ENCODE measurements around the gene PSPH. TPM values are rescaled to one million over a fixed set of nuclear protein-coding genes. Genes with fewer than 3 reads are reported as not detected.
"Not testable (repeated sequence)": the region's sequence is repeated elsewhere in the genome, so short reads cannot be mapped to it uniquely, and the experiment has no call there.

PSPH gene
- total RNA-seq = 10 to 100 TPM in 1 of 2 donors, 1 to 10 TPM in 1; 8.5 to 10.9 TPM
- long read RNA-seq, partial matches to known transcripts = 3 of 13 reads
- long read RNA-seq, other reads (novel, unspliced or antisense) = 7 of 13 reads

DNA sequence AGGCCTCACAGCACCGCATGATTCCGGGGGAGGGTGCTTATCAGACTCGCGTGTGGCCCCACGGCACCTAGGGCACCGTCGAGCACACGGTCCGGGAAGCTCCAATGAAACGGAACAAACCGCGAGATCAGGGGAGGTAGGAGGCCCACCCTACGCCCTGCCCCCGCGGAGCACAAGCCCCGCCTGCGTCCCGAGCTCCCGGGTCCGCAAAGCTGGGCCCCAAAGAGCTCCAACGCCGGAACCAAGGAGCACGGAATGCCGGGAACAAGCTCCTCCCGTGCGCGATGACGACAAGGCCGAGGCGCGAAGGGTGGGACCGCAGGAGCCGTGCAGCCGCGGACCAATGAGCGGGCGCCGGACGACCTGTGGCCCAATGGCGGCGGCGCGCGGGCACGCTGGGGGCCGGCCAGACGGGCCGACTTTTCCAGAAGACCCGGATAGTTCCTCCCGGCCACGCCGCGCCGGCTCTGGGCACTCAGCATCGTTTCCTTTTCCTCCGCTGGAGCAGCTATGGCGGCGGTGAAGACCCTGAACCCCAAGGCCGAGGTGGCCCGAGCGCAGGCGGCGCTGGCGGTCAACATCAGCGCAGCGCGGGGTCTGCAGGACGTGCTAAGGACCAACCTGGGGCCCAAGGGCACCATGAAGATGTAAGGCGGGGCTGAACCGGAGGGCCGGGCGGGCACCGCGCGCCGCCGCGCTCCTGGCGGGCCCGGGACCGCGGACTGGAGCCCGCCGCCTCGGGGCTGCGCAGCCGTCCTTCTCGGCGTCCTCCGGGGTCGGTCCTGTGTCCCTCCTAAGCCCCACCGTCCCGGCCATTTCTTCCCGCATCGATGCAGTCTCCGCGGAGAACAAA is at the start of gene PSPH, which contains the start of gene CCT6A:
PSPH (minus strand) TSS at position 106 of the 853 bp plus-strand sequence. CDS start 30,232 bp downstream, outside the sequence.
CCT6A (plus strand) TSS at position 427 of the 853 bp plus-strand sequence; CDS start at position 511, 84 bp downstream.
- peak; percentile 98 for DNase-seq
- intact Hi-C loops (cut with DNase I, micrococcal nuclease) = no loop called here

DNA sequence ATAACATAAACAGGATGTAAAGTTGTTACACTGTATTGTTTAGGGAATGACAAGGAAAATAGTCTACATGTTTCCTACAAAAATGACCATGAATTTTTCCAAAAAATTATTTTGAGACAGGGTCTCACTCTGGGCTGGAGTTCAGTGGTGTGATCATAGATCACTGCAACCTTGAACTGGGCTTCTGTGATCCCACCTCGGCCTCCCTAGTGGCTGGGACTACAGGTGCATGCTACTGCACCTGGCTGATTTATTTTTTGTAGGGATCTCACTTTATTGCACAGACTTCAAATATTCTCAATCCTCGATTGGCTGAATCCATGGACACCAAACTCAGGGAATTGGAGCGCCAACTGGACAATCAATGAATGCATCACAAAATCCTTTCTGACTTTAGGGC is 48.4 kb upstream of the PSPH start:
- ATAC-seq (no peak), DNase-seq (no peak)
- intact Hi-C loops (cut with DNase I, micrococcal nuclease) = no loop called here

More for the DNA sequence above, at the start of gene PSPH, which contains the start of gene CCT6A:
- peak; percentile 95 for ATAC-seq

DNA sequence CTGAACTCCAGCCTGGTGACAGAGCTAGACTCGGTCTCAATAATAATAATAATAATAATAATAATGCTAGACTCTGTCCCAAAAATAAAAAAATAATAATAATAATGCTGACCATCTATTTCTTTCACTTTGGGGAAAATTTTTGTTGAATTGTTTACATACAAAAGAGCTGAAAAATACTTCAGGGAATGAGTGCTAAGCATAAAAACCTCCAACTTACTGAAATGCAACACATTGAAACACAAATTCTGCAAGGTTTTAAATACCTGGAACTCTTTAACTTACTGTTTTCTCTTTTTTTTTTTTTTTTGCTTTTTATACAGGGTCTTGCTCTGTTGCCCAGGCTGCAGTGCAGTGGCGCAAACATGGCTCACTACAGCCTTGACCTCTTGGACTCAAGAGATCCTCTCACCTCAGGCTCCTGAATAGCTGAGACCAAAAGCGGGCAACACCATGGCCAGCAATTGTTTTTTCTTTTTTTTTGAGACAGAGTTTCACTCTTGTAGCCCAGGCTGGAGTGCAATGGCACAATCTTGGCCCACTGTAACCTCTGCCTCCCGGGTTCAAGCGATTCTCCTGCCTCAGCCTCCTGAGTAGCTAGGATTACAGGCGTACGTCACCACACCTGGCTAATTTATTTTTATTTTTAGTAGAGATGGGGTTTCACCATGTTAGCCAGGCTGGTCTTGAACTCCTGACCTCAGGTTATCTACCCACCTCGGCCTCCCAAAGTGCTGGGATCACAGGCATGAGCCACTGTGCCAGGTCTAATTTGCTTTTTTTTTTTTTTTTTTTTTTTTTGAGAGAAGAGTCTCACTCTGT is 47.2 kb upstream of the PSPH start:
- intact Hi-C loops (cut with DNase I, micrococcal nuclease); DNase-seq; ATAC-seq: not testable (repeated sequence)

DNA sequence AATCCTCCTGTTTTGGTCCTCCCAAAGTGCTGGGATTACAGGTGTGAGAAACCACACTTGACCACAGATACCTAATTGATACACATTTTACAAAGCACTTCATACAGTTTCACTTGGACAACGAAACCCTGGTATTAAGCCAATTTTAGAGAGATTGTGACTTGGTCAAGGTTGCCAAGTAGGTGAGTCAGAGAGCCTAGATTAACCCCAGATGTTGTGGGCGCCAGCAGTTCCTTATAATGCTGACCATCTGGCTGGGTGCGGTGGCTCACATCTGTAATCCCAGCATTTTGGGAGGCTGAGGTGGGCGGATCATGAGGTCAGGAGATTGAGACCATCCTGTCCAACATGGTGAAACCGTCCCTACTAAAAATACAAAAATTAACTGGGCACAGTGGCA is 46.5 kb upstream of the PSPH start:
- DNase-seq = no peak
- intact Hi-C loops (cut with DNase I, micrococcal nuclease) = no loop called here
- ATAC-seq = no peak

DNA sequence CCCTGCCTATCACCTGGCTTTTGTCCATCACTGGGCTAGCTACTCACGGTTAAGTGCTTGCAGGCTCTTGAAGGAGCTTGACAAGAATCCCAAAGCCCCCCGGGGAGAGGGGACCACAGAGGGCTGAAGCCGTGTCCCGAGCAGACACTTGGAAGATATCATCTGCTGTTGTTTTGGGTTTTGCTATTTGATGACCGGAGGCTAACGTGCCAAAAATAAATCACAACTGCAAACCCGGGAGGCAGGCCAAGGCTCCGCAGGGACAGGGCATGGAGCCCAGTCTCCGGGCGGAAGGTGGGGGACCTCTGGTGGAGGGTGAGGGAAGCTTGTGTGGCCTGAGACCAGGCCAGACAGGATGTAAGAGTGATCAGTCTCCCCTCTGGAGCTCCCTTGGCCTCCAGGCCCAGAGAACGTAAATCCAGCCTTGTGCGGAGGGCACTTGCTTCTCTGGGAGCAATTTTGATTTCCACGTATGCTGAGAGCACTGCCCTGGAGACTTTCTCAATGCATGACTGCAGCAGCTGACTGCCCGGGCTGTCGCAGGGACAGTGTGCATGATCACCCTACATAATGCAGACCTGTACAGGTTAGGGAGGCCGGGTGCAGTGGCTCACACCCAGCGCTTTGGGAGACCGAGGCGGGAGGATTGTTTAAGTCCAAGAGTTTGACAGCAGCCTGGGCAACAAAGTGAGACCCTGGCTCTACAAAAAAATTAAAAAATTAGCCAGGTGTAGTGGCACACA is 41.7 kb upstream of the PSPH start, which contains the start of gene PHKG1:
PHKG1 (minus strand) TSS at position 164 of the 743 bp plus-strand sequence. CDS start 4,011 bp downstream, outside the sequence.
- peak; percentile 86 for ATAC-seq
- DNase-seq = peak; percentile 61 to 62
- intact Hi-C loops (cut with DNase I, micrococcal nuclease) = no loop called here

DNA sequence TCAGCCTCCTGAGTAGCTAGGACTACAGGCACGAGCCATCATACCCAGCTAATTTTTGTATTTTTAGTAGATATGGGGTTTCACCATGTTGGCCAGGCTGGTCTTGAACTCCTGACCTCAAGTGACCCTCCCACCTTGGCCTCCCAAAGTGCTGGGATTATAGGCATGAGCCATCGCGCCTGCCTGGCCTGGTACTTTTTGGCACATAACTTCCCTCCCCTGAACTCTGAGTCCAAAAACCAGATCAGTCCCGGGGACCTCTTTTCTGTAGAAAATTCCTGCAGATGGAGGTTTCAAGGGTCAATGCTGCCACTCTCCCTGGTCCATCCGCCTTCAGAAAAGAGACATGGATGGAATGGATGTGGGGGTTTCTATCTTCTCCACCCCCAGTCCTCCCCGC is 41.1 kb upstream of the PSPH start:
- ATAC-seq; intact Hi-C loops (cut with DNase I, micrococcal nuclease); DNase-seq: not testable (repeated sequence)

DNA sequence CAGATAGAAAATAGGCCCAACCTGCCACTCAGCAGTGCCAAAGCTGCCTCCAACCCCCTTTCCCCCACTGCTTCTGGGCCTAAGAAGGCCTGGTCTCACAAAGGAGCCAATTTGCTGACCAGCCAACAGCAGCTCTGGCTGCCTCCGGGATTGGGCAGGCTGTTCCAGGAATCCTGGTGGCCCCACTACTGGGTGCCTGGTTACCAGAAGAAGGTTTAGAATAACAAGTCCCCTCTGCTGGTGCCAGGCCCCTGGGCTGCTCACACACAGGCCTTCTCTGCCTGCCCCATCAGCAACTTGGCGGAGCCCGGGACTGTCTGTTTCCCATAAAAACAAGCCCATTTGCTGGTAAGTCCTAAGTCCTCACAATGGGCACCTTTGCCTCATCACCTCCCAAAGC is 40.3 kb upstream of the PSPH start:
- ATAC-seq (peak; percentile 16), DNase-seq (peak in 1 of 2 donors; percentile 45)
- intact Hi-C loops (cut with DNase I, micrococcal nuclease) = no loop called here

DNA sequence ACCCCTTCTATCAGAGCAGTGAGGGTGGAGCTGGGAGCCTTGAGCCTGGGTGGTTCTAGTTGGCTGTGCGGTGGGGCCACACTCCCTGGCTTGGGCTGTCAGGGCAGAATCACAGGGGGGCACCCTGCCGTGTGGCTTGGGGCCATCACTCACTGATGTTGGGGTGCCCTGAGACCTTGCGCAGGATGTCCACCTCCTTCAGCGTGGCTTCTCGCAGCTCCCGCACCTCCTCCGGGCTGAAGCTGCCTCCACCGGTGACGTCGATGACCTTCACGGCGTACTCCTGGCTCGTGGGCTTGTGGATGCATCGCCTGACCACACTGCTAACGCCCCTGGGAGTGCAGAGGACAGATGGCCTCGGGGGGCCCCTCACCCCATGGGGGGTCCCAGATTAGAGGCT is 36.2 kb upstream of the PSPH start:
- ATAC-seq (no peak), DNase-seq (no peak)
- intact Hi-C loops (cut with DNase I, micrococcal nuclease) = no loop called here

DNA sequence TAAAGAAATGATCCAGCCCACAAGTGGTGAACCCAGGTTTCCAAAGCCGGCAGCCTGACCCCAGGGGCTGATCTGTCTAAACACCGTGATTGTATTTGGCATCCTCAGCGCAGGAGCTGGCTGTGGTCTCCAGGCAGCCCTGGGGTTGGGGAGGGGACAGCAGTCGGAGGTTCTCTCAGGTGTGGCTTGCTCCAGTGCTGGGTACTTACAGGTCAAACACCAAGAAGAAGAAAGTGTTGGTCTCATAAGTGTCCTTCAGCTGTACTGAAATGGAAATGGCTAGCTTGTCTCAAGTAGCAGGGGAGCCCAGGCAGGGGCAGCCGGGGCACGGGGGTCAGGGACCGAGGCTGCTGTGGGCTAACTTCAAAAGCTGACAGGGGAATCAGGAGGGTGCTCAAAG is 35.5 kb upstream of the PSPH start:
- ATAC-seq (no peak), DNase-seq (no peak)
- intact Hi-C loops (cut with DNase I, micrococcal nuclease) = no loop called here

DNA sequence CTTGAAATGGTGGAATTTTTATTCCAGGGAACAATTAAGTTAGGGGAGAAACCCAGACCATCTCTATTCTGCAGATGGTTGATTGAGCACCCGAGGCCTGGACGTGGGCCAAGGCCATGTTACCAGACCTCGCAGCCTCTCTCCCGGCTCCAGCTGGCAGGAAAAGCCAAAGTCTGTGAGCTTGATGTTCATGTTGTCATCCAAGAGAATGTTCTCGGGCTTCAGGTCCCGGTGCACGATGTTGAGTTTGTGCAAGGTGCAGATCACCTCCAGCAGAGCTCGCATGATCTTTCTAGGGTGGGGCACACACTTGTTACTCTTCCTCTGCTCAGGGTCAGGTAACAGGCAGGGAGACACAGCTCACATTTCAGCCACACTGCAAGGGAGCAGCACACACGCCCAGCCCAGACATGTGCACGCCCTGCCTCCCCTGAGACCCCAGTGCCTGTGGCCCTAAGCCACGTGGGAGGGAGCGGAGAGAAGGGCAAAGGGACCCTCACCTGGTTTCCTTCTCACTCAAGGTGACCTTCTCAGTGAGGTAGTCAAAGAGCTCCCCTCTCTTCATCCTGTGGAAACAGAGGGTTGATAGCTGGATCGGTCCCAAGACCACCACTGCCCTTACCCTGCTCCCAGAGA is 32.0 kb upstream of the PSPH start:
- no peak for DNase-seq
- peak; percentile 17 for ATAC-seq
- intact Hi-C loops (cut with DNase I, micrococcal nuclease) = no loop called here

DNA sequence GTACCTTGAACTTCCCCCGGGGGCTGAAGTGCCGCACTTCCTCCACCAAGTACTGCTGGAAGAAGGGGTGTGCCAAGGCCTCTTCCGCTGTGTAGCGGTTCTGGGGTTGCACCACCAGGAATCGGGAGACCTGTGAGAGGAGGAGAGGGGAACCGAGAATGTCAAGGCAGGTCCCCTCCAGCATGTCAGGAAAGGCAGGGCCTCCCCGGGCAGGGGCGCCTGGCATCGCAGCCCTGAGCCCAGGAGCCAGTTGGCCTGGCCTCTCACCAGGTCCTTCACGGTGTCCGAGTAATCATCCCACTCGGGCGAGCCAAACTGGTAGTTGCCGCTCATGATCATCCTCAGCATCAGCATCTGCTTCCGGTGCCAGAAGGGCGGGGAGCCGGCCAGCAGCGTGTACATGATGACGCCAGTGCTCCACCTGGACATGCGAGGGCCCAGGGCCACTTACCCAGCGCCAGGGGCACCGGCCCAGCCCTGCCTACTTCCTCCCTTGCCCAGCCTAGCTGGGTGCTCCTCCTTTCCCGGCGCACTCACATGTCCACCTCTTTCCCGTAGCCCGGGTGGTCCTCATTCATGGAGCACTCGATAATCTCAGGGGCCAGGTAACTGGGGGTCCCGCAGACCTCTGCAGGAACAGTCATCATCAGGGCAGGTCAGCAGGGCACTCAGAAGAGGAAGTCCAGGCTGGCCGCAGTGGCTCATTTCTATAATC is 30.5 kb upstream of the PSPH start:
- intact Hi-C loops (cut with DNase I, micrococcal nuclease) = no loop called here
- ATAC-seq (no peak), DNase-seq (no peak)

DNA sequence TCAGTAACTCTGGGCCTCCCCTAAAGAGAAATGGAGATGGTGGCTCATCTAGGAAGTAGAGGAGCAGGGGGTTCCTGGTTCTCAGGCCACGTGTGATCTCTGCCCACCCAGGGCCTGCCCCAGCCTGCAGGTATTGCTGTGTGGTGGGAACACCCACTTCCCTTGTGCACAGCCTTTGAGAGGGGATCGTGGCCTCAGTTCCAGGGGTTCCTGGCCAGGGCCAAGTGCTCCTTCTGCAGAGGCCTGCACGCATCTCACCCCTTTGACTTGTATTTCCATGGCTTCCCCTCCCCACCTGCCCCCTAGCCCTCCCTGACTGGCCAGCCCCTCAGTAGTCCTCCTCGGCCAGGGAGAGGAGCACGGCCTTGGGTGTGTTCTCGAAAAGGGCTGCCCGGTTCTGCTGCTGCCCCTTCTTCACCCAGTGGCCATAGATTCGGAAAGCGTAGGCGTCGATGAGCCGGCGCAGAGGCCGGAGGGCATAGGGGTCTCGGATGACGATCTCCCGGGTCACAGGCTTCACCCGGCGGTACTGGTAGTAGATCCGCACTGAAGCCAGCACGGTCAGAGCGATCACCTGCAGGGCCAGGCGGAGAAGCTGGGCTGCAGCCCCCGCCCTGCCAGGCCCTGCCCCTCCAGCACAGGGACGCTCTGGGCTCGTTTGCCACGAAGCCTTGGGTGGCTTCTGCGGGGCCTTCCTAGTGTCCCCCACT is 29.6 kb upstream of the PSPH start:
- ATAC-seq; intact Hi-C loops (cut with DNase I, micrococcal nuclease); DNase-seq: not testable (repeated sequence)

DNA sequence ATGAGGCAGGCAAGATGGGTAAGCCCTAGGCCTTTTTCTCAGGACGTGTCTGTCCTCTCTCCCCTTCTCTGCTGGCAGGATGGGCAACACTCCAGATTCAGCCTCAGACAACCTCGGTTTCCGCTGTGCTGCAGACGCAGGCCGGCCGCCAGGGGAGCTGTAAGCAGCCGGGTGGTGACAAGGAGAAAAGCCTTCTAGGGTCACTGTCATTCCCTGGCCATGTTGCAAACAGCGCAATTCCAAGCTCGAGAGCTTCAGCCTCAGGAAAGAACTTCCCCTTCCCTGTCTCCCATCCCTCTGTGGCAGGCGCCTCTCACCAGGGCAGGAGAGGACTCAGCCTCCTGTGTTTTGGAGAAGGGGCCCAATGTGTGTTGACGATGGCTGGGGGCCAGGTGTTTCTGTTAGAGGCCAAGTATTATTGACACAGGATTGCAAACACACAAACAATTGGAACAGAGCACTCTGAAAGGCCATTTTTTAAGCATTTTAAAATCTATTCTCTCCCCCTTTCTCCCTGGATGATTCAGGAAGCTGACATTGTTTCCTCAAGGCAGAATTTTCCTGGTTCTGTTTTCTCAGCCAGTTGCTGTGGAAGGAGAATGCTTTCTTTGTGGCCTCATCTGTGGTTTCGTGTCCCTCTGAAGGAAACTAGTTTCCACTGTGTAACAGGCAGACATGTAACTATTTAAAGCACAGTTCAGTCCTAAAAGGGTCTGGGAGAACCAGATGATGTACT is 28.4 kb upstream of the PSPH start:
- DNase-seq (peak; percentile 48 to 72), ATAC-seq (peak; percentile 55)
- intact Hi-C loops (cut with DNase I, micrococcal nuclease) = loop anchor here in 1 of 2 donors (10.0 kb wide), 1 partner anchor 75 kb away; no protein-coding TSS in a partner anchor

DNA sequence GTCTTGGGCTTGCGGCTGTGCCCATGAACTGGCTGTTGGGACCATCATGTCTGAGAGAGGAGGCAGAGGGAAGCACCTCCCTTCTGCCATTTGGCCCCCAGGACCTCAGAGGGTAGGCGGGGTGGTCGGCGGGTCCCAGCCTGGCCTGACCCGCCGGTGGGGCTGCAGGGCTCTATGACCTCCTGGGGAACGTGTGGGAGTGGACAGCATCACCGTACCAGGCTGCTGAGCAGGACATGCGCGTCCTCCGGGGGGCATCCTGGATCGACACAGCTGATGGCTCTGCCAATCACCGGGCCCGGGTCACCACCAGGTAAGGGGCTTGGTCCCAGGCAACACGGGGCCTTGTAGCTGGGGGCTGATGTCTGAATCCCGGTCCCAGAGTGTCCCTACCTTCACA is 27.0 kb upstream of the PSPH start:
- no peak for ATAC-seq
- intact Hi-C loops (cut with DNase I, micrococcal nuclease) = loop anchor here in 1 of 2 donors (10.0 kb wide), 1 partner anchor 73 kb away; no protein-coding TSS in a partner anchor
- no peak for DNase-seq

DNA sequence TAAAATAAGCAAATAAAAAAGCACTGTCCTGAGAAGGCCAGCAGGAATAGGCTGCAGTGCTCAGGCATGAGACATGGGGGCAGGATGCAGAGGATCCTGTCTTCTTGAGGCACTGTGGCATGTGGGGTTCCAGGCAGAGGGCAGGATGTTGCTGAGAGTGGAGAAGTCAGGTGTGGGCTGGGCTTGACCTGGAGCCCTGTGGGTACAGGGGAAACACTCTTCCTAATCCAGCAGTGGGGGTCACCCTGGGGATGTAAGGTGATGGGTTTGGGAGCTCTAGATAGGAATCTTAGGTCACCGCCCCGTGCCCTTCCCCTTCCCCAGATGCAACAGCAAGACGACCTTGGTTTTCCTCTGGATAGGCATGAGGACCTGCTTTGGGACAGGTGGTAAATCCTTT is 26.4 kb upstream of the PSPH start:
- ATAC-seq (no peak), DNase-seq (no peak)
- intact Hi-C loops (cut with DNase I, micrococcal nuclease) = loop anchor here in 1 of 2 donors (10.0 kb wide), 1 partner anchor 73 kb away; no protein-coding TSS in a partner anchor

DNA sequence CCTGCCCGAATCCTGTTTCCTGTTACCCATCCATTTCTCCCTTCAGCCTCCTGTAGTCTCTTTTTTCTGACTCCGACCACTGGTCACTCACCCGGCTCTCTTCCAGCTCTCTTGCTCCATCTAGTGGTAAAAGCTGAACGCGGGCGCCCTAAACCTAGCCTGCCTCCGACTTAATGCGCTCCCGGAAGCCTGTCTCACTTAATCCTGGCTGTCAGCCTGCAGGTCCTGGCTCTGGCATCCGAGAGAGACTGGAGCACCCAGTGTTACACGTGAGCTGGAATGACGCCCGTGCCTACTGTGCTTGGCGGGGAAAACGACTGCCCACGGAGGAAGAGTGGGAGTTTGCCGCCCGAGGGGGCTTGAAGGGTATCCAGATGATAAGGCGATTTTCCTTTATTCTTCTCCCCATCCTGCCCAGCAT is 23.1 kb upstream of the PSPH start:
- intact Hi-C loops (cut with DNase I, micrococcal nuclease) = loop anchor here (5.0 to 10.0 kb wide), 2 partner anchors 67 to 70 kb away; no protein-coding TSS in a partner anchor
- DNase-seq = peak; percentile 85 to 87
- peak; percentile 98 for ATAC-seq
